C1 segment of cervical spinal cord (tissue), 14 donors: ENCODE results near the gene PRKAR1B.

Experiments used
- DNase-seq, 14 donors: peaks; one replicate each; lab custom pipeline; 2025; lab: John Stamatoyannopoulos, UW

PRKAR1B gene

DNA sequence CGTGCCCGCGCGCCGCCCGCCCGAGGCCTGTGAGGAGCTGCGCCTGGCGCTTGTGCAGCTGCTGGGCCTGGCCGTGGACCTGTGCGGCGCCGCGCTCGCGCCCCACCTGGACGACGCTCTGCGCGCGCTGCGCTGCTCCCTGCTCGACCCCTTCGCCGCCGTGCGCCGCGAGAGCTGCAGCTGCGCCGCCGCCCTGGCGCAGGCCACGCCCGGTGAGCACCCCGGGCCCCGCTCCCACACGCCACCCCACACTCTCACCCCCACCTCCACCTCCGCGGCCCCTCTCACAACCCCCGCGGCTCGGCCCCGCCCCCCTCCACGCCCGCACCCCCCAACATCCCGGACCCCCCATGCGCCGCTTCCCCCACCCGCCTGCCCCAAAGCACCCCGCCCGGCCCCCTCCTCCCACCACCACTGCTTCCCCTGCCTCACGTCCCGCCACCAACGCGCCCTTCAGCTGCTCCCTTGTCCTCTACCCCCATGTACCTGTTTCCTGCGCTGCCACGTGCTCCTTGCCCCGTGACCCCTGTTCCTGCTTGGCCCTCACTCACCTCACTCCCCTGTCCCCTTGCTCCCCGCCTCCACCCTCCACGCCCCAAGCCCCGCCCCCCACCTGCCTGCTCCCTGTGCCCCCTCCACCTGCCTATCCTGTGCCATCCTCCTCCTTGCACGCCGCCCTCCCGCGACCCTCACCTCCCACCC lies at the start of gene PRKAR1B:
TSS of gene PRKAR1B (minus strand) at position 178 of the 702 bp plus-strand sequence. CDS start 15,776 bp downstream, outside the sequence.
- no peak for DNase-seq

DNA sequence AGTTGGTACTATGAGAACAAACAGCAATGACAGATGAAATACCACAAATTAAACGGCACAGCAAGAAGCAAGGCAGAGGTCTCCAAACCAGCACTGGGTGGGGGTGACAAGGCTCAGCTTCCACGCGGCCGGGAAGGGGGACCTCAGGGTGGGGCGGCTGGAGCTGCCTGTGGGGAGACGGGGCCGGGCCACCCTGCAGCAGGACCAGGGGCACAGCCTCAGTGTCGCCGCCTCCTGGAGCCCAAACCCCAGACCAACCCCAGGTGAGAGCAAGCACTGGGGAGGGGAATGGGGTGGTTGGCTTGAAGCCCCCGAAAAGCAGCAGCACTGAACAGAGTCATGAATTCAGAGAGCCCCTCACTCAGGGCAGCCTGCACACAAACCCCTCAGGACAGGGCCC lies 49.3 kb upstream of the PRKAR1B start:
- no peak for DNase-seq

DNA sequence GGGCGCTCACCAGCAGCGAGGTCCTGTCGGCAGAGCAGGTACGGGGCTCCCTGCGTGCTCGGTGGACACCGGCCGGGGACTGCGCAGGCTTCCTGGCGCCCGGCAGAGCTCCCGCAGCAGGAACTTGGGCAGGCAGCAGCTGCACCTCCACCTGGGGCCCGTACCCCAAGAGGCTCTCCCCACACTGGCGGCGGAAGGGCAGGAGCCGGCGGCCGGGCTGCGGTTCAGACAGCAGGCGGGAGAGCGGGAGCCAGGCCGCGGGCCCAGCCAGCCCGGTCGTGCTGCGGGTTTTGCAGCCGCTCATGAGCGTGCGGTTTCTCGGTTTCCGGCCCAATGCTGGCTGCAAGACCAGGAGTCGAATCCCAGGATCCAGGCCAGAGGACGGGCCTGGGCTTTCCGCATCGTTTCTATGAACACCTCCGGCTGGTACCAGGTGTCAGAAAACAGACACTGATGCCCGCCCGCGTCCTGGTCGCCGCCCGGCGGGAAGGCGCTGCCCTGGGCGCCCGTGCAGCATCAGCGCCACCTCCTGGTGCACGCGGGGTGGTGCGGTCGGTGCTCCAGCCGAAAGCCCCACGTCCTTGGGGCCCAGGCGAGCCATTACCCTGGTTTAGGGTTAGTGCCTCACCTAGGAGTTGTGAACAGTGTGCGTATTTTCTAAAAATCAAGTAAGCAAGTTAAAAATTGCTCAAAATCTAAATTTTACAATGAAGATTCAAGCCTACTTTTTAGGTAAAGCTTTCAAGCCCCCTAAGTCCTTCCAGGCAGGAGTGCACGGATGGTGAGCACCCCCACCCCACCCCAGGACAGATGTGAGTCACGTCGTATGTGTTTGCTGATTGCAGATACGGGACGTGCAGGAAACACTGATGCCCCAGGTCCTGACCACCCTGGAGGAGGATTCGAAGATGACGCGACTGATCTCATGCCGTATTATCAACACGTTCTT lies 47.4 kb upstream of the PRKAR1B start:
- peak in 8 of 14 donors; percentile 9 to 79 (median 14) for DNase-seq

DNA sequence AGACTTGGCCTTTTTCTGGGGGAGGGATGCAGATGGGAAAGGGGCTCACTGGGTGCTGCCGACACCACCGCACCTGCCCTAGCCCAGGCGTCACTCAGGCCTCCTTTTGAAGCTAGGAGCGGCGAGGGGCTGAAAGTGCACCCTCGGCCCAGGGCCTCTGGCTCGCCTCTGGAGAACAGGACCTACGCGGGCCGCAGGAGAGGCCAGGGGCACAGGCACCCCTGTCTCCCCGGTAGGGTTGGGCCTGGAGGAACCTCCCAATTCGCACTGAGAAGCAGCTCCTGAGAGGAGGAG lies 46.5 kb upstream of the PRKAR1B start:
- no peak for DNase-seq

DNA sequence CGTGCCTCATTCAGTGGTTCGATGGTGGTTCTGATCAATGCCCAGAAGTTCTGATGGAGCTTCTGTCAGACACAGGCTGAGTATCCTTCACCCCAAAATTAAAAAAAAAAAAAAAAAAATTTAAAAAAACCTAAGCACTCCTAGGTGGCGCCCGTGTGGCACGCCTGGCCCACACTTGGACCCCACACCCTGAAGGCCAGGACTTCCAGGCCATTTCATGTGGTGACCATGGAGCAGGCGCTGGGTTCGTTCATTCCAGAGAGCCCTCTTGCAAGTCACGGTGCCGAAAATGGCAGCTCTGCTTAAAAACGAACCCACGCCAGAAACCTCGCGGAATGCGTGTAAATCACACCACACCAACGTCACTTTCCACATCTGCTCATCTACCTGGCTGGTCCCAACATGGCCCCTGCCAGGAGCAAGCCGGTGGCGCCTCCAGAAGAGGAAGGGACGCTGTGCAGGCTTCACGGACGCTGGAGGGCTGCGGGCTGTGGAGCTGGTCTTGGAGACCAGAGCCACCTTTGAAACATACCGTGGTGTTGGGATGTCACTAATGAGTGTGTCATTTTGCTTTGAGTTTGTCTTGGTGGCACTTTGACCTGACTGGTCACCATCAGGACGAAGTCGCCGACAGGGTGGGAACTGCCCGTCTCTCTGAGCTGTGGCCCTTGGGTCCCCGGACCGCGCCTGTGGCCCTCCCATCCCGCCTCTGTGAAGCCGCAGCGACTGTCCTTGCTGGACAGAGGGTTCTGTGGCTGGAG lies 46.0 kb upstream of the PRKAR1B start:
- no peak for DNase-seq

DNA sequence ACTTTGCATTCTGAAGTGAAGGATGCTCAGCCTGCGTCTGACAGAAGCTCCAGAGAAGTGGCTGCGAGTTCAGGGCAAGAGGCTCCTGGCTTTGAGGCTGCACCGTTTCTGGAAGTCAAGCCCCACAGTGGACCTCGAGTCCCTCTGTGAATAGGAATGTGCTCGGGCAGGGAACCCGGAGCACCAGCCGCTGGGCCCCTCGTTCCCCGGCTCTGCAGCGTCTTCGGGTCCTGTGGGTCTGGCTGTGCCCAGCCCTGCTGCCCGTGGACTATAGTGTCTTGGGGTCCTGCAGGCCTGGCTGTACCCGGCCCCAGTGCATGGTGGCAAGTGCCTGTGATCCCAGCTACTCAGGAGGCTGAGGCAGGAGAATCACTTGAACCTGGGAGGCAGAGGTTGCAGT lies 45.3 kb upstream of the PRKAR1B start:
- no peak for DNase-seq

DNA sequence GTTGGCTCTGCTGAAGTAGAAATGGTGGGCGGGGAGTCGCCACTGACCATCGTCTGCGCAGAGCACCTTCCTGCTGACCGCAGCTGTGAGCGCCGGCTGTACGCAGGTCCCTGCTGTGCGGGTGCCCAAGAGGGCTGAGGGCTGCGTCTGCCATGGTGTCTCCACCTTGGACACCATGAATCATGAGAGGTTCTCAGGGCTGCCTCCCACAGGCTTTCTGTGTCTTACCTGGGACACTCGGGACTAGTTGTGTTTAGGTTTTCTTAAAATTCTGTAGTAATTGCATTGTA lies 44.9 kb upstream of the PRKAR1B start:
- DNase-seq = no peak

DNA sequence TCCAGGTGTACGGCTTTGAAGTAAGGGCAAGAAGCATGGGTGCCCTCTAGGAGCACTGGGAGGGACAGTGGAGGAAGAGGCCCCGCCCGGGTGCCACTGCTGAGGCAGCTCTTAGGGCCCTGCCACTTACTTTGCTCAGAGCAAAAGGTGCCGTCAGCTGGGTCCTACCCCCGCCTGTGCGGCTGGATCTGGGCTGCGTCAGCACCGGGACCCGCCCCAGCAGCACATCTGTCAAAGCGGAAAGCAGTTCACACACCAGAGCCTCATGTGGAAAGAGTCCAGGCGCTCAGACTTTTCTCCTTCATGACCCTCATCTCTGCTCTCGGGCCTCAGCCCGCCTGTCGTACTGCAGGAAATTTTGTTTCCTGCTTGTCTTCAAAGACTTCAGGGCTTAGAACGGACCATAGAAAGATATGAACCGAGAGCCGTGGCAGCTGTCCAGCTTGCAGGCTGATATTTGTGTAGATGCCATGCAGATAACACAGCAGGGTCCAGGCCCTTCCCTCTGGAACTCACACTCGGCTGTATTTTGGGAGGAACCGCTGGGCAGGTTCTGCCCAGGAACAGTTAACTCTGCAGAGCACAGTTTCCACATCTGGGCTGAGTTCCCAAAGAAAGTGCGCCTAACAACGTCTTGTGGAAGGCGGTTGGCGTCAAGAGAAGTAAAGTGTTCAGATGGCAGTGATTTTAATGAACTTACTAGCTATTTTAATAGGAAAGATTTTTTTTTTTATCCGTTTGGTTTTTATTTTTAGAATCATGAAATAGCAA lies 44.3 kb upstream of the PRKAR1B start:
- DNase-seq = no peak

DNA sequence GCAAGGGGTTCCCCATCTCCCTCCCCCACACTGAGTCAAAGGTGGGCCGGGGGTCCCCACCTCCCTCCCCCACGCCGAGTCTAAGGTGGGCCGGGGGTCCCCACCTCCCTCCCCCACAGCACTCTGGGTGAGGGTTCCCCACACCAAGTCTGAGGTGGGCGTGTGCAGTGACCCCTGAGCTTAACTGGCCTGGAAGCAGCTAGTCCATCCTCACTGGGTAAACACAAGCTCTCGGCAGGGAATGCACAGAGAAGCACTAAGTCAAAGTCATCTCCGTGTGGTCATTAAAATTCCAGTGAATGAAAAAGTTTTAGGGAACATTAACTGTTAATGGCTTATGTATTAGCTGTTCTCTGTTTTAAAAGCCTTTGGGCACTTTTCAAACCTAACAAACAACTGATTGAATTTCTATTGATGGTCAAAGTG lies 43.7 kb upstream of the PRKAR1B start:
- DNase-seq = no peak

DNA sequence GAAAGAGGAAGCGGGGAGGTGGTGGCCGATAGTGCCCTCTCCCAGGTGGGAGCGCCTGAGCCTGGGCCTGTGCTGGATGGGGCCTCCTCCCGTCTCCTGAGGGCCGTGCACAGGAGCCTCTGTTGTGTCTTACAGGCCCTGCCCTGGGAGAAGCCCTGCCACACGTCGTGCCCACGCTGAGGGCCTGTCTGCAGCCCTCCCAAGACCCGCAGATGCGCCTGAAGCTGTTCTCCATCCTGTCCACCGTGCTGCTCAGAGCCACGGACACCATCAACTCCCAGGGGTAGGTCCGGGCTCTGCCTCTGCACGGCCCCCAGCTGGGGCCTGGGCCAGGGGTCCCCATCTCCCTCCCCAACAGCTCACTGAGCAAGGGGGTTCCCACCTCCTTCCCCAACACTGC lies 43.3 kb upstream of the PRKAR1B start:
- no peak for DNase-seq

DNA sequence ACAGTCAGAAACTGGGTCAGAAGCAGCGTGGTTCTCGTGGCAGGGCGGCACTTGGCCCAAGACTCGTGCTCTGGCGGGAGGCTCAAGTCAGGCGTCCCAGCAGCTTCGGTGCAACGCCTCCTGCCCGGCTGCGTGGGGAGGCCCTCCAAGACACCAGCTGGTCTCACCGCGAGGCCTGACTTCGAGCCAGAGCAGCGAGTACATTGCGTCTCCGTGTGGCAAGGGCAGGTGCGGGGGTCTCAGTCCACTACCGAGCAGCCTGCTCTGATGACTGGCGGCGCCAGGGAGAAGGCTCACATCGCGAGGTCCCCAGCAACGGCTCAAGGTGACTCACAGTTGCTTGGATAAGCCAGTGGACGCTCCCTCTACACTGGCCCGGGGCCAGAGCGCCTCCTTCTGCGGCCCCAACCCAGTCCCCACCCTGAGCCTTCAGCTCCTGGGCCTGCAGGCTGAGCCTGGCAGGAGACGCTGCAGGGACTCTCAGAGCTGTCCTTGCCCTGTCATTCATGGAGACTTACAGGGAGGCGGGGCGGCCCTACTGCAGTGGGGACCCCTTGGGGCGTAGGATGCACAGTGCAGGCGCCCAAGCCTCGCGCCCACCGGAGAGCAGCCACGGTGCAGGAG lies 41.9 kb upstream of the PRKAR1B start:
- DNase-seq = peak in 9 of 14 donors; percentile 16 to 92 (median 48)

DNA sequence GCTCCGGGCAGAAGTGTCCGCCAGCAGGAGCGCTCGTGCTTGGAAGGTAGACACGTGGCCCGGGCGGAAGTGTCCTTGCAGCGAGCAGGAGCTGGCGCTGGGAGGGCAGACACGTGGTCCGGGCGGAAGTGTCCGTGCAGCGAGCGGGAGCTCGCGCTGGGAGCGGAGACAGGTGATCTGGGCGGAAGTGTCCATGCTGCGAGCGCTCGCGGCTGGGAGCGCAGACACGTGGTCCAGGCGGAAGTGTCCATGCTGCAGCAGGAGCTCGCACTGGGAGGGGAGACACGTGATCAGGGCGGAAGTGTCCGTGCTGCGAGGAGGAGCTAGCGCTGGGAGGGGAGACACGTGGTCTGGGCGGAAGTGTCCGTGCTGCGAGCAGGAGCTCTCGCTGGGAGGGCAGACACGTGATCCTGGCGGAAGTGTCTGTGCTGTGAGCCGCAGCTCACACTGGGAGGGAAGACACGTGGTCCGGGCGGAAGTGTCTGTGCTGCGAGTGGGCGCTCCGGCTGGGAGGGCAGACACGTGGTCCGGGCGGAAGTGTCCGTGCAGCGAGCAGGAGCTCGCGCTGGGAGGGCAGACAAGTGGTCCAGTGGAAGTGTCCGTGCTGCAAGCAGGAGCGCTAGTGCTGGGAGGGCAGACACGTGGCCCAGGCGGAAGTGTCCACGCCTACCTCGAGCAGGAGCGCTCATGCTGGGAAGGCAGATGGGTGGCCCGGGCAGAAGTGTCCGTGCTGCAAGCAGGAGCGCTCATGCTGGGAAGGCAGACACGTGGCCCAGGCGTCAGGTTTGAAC lies 41.1 kb upstream of the PRKAR1B start:
- DNase-seq = peak in 10 of 14 donors; percentile 27 to 96 (median 60)

DNA sequence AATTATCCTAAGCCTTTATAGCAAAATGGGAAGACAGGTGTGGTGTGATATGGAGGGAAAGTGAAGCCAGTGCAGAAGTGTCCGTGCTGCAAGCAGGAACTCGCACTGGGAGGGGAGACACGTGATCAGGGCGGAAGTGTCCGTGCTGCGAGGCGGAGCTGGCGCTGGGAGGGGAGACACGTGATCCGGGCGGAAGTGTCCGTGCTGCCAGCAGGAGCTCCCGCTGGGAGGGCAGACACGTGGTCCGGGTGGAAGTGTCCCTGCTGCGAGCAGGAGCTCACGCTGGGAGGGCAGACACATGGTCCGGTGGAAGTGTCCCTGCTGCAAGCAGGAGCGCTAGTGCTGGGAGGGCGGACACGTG lies 40.5 kb upstream of the PRKAR1B start:
- DNase-seq = peak in 2 of 14 donors; percentile 7 to 96

DNA sequence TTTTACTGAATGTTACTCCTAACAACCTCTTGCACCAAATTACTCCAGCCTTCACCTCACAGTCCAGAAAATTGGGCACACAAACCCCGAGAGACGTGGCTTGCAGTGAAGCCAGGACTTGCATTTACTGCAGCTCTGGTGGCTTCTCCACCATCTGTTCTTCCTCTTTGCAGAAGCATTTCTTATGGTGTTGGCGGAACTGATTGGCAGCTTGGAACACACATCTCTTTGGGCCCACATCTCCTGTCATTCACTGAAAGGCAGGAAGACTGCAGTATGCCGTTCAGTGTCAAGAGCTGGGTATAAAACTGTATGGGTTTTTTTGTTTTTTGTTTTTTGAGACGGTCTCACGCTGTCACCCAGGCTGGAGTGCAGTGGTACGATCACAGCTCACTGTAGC lies 38.3 kb upstream of the PRKAR1B start:
- no peak for DNase-seq

DNA sequence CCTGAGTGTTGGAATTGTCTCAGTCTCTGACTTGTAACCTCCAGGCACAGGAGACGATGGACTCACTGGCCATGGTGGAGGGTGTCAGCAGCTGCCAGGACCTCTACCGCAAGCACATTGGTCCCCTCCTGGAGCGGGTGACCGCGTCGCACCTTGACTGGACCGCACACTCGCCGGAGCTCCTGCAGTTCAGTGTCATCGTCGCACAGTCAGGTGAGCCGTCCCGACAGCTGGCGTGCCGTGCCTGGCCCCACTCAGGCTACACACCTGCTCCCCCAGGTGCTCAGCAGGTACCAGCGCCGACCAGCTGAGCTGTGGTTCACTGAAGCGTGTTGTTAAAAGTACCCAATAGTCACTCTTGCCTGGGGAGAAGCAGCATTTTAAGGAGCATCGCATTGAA lies 36.7 kb upstream of the PRKAR1B start:
- no peak for DNase-seq

DNA sequence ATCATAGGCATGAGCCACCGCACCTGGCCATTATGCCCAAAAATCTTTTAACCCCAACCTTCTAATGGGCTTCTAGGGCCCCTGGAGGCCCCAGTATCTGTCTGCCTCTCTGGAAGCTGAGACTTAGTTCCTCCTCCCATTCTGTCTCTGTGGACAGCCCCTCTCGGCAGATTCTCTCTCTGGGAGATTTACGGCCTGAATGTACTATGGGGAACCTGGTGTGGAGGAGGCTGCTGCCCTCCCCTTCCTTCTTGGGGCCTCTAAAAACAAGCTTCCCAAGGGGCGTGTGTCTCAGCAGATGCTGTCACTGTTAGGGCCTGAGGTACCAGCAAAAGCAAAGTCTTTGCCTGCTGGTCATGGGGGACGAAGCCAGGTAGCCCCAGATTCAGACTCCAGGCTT lies 35.8 kb upstream of the PRKAR1B start:
- DNase-seq = no peak

DNA sequence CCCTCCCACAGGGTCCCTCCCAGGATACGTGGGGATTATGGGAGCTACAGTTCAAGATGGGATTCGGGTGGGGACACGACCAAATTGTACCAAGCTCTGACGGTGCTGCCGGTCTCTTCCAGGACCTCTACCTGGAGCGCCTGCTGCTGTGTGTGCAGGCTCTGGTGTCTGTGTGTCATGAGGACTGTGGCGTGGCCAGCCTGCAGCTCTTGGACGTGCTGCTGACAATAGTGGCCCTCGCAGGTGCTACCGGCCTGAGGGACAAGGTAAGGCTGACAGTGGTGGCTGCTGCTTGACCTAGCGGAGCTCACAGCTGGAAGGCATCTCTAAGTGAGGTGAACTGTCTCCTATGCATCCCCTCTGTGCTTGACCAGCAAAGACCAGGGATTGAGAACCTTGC lies 34.5 kb upstream of the PRKAR1B start:
- DNase-seq = no peak

DNA sequence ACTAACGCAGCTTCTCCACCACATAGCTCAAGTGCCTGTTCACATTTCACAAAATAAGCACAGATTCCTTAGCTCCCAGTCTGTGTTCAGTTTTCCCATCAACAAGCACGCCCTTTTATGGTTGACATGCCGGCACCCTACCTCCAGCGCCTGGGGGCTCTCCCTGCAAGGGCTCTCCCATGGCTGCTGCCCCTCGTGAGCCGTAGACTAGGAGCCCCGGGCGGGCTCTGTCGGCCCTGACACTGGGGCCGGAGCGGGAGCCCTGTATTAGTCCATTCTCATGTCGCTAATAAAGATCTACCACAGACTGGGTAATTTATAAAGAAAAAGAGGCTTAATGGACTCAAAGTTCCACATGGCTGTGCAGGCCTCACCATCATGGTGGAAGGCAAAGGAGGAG lies 34.0 kb upstream of the PRKAR1B start:
- DNase-seq = no peak

DNA sequence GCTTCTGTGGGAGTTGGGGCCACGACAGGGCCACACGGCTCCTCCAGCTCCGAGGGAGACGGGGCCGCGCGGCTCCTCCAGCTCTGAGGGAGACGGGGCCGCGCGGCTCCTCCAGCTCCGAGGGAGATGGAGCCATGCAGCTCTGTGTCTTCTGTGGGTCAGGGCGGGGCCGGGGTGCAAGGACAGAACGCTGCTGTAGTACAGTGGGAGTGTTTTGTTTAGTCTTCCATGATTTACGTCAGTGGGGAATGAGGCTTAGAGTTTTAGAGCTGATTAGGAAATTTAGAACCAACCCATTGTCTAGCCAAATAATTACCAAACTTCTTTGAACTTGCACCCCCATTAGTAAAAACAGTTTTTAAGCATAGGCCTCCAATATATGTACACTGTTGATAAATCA lies 32.9 kb upstream of the PRKAR1B start:
- DNase-seq = no peak

DNA sequence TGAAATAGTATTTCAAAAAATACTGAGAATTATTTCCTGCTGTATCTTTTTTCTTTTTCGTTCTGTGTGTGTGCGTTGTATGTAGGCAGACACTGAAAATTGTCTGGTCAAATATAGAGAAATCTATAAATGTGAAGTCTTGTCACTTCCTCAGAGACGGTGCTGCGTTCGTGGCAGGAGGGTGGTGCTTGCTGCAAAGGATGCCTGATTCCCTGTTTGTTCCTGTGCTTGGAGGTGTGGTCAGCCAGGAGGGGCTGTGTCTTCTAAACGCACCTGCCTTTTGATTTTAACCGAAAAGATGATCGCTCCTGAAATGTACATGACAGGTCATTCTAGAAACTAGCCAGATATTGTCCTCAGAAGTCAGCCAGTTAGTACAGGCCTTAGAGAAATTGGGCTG lies 32.5 kb upstream of the PRKAR1B start:
- no peak for DNase-seq
